IPS-18c (cell line): ENCODE results near the gene SMIM7.
A peak's percentile ranks its signal among the peaks of the same experiment; 100 is the strongest.

ENCODE experiments used
- H3K4me3 ChIP-seq: 2 replicates; pipeline ENCODE4 v1.7.0; 2013; ENCODE audit warnings: low read depth, mild to moderate bottlenecking, low read length, moderate library complexity; ENCODE audit not compliant: insufficient read depth
- H3K9me3 ChIP-seq: one replicate; pipeline ENCODE4 v1.6.1; 2013; ENCODE audit warnings: mild to moderate bottlenecking, low read length, moderate library complexity; ENCODE audit not compliant: control insufficient read depth, insufficient read depth

The SMIM7 gene

GRCh38 chr19:16628183-16628983, 31.6 kb downstream of the SMIM7 start, which contains the start of gene MED26:
Gene MED26 (minus strand): TSS chr19:16628204. CDS start chr19:16627943, 261 bp downstream.
- H3K4me3 ChIP-seq = peak within 1 kb of the TSS; percentile 89

GRCh38 chr19:16627928-16628182, 32.1 kb downstream of the SMIM7 start:
- Histone ChIP-seq H3K9me3 (no peaks in the 10 kb centered on the region), H3K4me3 (peak overlapping the region; percentile 84)

More at GRCh38 chr19:16628183-16628983, 31.6 kb downstream of the SMIM7 start, which contains the start of gene MED26:
- H3K9me3 ChIP-seq = no peaks in the 10 kb centered on the region

- peak overlapping the region; percentile 84 for H3K4me3 ChIP-seq
Measured at GRCh38 chr19:16627193-16627927, 32.6 kb downstream of the SMIM7 start.

GRCh38 chr19:16626796-16627192, 33.1 kb downstream of the SMIM7 start:
- H3K9me3 ChIP-seq = no peaks in the 10 kb centered on the region
- peak overlapping the region; percentile 84 for H3K4me3 ChIP-seq

More at GRCh38 chr19:16627193-16627927, 32.6 kb downstream of the SMIM7 start:
- H3K9me3 ChIP-seq = no peaks in the 10 kb centered on the region

- Histone ChIP-seq H3K4me3 (no peak overlapping the region), H3K9me3 (no peaks in the 10 kb centered on the region)
Measured at GRCh38 chr19:16625163-16625958, 34.6 kb downstream of the SMIM7 start.

GRCh38 chr19:16624236-16624635, 35.7 kb downstream of the SMIM7 start:
- no peak overlapping the region for H3K4me3 ChIP-seq
- no peaks in the 10 kb centered on the region for H3K9me3 ChIP-seq

GRCh38 chr19:16623576-16623975, 36.4 kb downstream of the SMIM7 start:
- Histone ChIP-seq H3K4me3 (no peak overlapping the region), H3K9me3 (no peaks in the 10 kb centered on the region)

GRCh38 chr19:16623066-16623465, 36.9 kb downstream of the SMIM7 start:
- no peak overlapping the region for H3K4me3 ChIP-seq
- H3K9me3 ChIP-seq = no peaks in the 10 kb centered on the region

- Histone ChIP-seq H3K4me3 (no peak overlapping the region), H3K9me3 (no peaks in the 10 kb centered on the region)
Measured at GRCh38 chr19:16621165-16621800, 38.7 kb downstream of the SMIM7 start.

- H3K4me3 ChIP-seq = no peak overlapping the region
- no peaks in the 10 kb centered on the region for H3K9me3 ChIP-seq
Measured at GRCh38 chr19:16620584-16620983, 39.4 kb downstream of the SMIM7 start.

GRCh38 chr19:16620018-16620417, 39.9 kb downstream of the SMIM7 start:
- H3K9me3 ChIP-seq = no peaks in the 10 kb centered on the region
- H3K4me3 ChIP-seq = no peak overlapping the region

GRCh38 chr19:16619457-16619856, 40.5 kb downstream of the SMIM7 start:
- H3K4me3 ChIP-seq = no peak overlapping the region
- H3K9me3 ChIP-seq = no peaks in the 10 kb centered on the region

GRCh38 chr19:16618248-16618647, 41.7 kb downstream of the SMIM7 start:
- Histone ChIP-seq H3K9me3 (no peaks in the 10 kb centered on the region), H3K4me3 (no peak overlapping the region; the same call in 1 of the 2 replicates)

- no peak overlapping the region for H3K4me3 ChIP-seq
- H3K9me3 ChIP-seq = no peaks in the 10 kb centered on the region
Measured at GRCh38 chr19:16615808-16616207, 44.1 kb downstream of the SMIM7 start.

- Histone ChIP-seq H3K9me3 (no peaks in the 10 kb centered on the region), H3K4me3 (no peak overlapping the region)
Measured at GRCh38 chr19:16614941-16615340, 45.0 kb downstream of the SMIM7 start.

GRCh38 chr19:16613841-16614240, 46.1 kb downstream of the SMIM7 start:
- Histone ChIP-seq H3K9me3 (no peaks in the 10 kb centered on the region), H3K4me3 (no peak overlapping the region)

GRCh38 chr19:16612636-16613035, 47.3 kb downstream of the SMIM7 start:
- no peak overlapping the region for H3K4me3 ChIP-seq
- no peaks in the 10 kb centered on the region for H3K9me3 ChIP-seq
